HCT116 (cell line): Measurements from ENCODE around the gene SLC9C2.

Source experiments
- CEBPB ChIP-seq: IDR thresholded peaks from 2 replicates; pipeline ENCODE4 v1.6.1; 2012; ENCODE audit warnings: low read depth
- CTCF ChIP-seq, 3 experiments: fragments of 200-600 bp in 1 of 3; sonication (generic) in 1 of 3; IDR thresholded peaks in 2 of 3; conservative IDR thresholded peaks in 1 of 3; 2 replicates each; pipeline ENCODE4 v1.5.1; 2012 to 2017; ENCODE audit warnings: low read depth in 2 of 3, low read length in 2 of 3, antibody characterized with exemption in 1 of 3, borderline replicate concordance in 1 of 3, control low read depth in 1 of 3, mild to moderate bottlenecking in 1 of 3, mixed read lengths in 1 of 3, mixed run types in 1 of 3, moderate library complexity in 1 of 3; ENCODE audit not compliant: insufficient read depth in 1 of 3
- EGR1 ChIP-seq: IDR thresholded peaks from 2 replicates; pipeline ENCODE4 v1.6.1; 2012; ENCODE audit warnings: low read depth
- EZH2 ChIP-seq: fragments of 200-600 bp; sonication (generic); IDR thresholded peaks from 2 replicates; pipeline ENCODE4 v1.6.1; 2017; ENCODE audit warnings: antibody characterized with exemption, mixed run types
- FOSL1 ChIP-seq: IDR thresholded peaks from 2 replicates; pipeline ENCODE4 v1.6.1; 2012; ENCODE audit warnings: low read depth
- JUND ChIP-seq: IDR thresholded peaks from 2 replicates; pipeline ENCODE4 v1.6.1; 2012
- MAX ChIP-seq: IDR thresholded peaks from 2 replicates; pipeline ENCODE4 v1.6.1; 2012
- POLR2A ChIP-seq: IDR thresholded peaks from 2 replicates; pipeline ENCODE4 v1.7.0; 2011; ENCODE audit warnings: borderline replicate concordance; ENCODE audit not compliant: insufficient read depth, insufficient read length; ENCODE audit errors: extremely low read depth
- POLR2AphosphoS5 ChIP-seq: IDR thresholded peaks from 2 replicates; pipeline ENCODE4 v1.6.1; 2011; ENCODE audit warnings: mild to moderate bottlenecking, low read depth, low read length, moderate library complexity
- REST ChIP-seq: IDR thresholded peaks from 2 replicates; pipeline ENCODE4 v1.6.1; 2012; ENCODE audit warnings: low read depth
- SIN3A ChIP-seq: IDR thresholded peaks from 2 replicates; pipeline ENCODE4 v1.6.1; 2012; ENCODE audit warnings: low read depth
- SP1 ChIP-seq: IDR thresholded peaks from 2 replicates; pipeline ENCODE4 v1.6.1; 2012; ENCODE audit warnings: low read depth

DNA sequence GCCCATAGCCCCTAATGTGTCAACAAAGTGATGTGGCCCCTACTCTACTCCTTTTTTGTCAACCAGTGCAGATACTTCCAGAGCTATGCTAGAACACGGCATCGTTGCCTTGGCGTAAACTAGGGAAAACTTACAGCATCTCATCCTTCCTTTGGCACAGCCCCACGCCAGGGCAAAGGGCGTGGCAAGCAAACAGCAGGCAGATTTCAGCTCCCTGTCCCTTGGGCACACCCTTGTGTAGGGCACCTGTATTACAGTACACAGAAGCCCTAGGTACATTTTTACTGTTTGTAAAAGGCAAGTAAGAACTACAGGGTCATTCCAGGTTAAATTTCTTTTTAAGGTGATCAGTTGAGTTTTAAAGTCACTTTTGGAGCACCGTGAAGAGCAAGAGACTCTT lies 96.4 kb downstream of the SLC9C2 start:
- no peak for TF ChIP-seq POLR2A
- peak; percentile 24 to 59 (median 56); a peak in 5 of 6 replicates for TF ChIP-seq CTCF (IDR thresholded peaks at IDR 0.05 in 2 of 3, conservative IDR thresholded peaks at IDR 0.05 in 1 of 3; ENCODE audit: borderline replicate concordance in 1 of 3, insufficient read depth in 1 of 3, low read depth in 2 of 3, low read length in 2 of 3)
- TF ChIP-seq CEBPB: no peak
- no peak for TF ChIP-seq SIN3A
- TF ChIP-seq SP1: no peak
- TF ChIP-seq POLR2AphosphoS5: no peak
- no peak for TF ChIP-seq EGR1
- TF ChIP-seq JUND: no peak
- TF ChIP-seq MAX: no peak
- no peak for TF ChIP-seq REST
- TF ChIP-seq EZH2: no peak
- no peak for TF ChIP-seq FOSL1
